HG03280 (cell line): ENCODE measurements around the gene TRMT10B.
"Not testable (repeated sequence)": the region's sequence is repeated elsewhere in the genome, so short reads cannot be mapped to it uniquely, and the experiment has no call there.

Experiments used
- ATAC-seq: cut with Tn5 transposase; IDR thresholded peaks from one replicate; pipeline ENCODE4 v1.9.1; 2021; ENCODE audit warnings: mild to moderate bottlenecking, moderate library complexity; ENCODE audit not compliant: unreplicated experiment

Gene TRMT10B

GRCh38 chr9:37798677-37799076 lies 45.1 kb downstream of the TRMT10B start:
- ATAC-seq, result no peak

GRCh38 chr9:37800631-37801286 lies 47.2 kb downstream of the TRMT10B start, which contains the start of gene DCAF10:
DCAF10 (plus strand) TSS chr9:37800797; CDS start chr9:37800867, 70 bp downstream.
- ATAC-seq, result peak; percentile 76

GRCh38 chr9:37801287-37801850 lies 47.8 kb downstream of the TRMT10B start:
- peak; percentile 40 for ATAC-seq

- ATAC-seq, result no peak
These were observed 48.5 kb downstream of the TRMT10B start for GRCh38 chr9:37801959-37802711.

- ATAC-seq, result no peak
These were observed 52.7 kb downstream of the TRMT10B start for GRCh38 chr9:37806271-37806670.

- ATAC-seq, result not testable (repeated sequence)
These were observed 56.1 kb downstream of the TRMT10B start for GRCh38 chr9:37809676-37810075.

- ATAC-seq, result no peak
These were observed 58.4 kb downstream of the TRMT10B start for GRCh38 chr9:37811906-37812476.

- ATAC-seq, result no peak
These were observed 59.3 kb downstream of the TRMT10B start for GRCh38 chr9:37812773-37813379.

GRCh38 chr9:37818849-37819248 lies 65.2 kb downstream of the TRMT10B start:
- ATAC-seq, result no peak

- ATAC-seq, result peak; percentile 63
These were observed 66.5 kb downstream of the TRMT10B start for GRCh38 chr9:37820142-37820541.

GRCh38 chr9:37825174-37825573 lies 71.6 kb downstream of the TRMT10B start:
- ATAC-seq, result not testable (repeated sequence)

- no peak for ATAC-seq
These were observed 74.0 kb downstream of the TRMT10B start for GRCh38 chr9:37827483-37828165.
